Heart left ventricle (tissue), 13 donors: ENCODE measurements around the gene CD48.

ENCODE experiments used
- POLR2A ChIP-seq, 2 donors: fragments of 450-650 bp; IDR thresholded peaks; one replicate each; pipeline ENCODE4 v1.6.1; 2017; ENCODE audit warnings: antibody characterized with exemption in 2 of 2, mild to moderate bottlenecking in 2 of 2, moderate library complexity in 2 of 2
- TF ChIP-seq, protein P1 (sequence below), 12 donors: fragments of 200-600 bp; sonication (generic) in 4 of 12; IDR thresholded peaks; one replicate each; pipeline versions ENCODE4 v1.5.0 to v1.8.0; 2018 to 2022; ENCODE audit warnings: antibody characterized with exemption in 12 of 12, mild to moderate bottlenecking in 5 of 12
- donor health status: ischemic (EF 13 %, LVEDD 7.1; RV severe dilation, severe dysfunction).
- donor health status: DM: no; HTN: yes; CAD: no.
- donor health status: DM: no; HTN: no; CAD: no.
- donor health status: ischemic (EF 25% LVEDD 6.9; RV normal size, moderate dysfunction).
- donor health status: ischemic (EF 25% LVEDD 5.7; RV mildly dilated, moderate dysfunction).
- donor health status: ischemic (EF 35%, LVEDD 5.7; RV mildly dilated, moderate dysfunction).
- donor health status: nonischemic (EF 11% LVEDD 7.7; RV severe dilation, severe dysfunction).
- donor health status: DM: yes; HTN: yes; CAD: no.
- donor health status: PGD.
- donor health status: ischemic (EF 29% LVEDD 5.4; RV normal size, mild dysfunction).
- donor health status: nonischemic (EF 23%, LVEDD 6.1; RV moderate dilation, normal function).

DNA sequence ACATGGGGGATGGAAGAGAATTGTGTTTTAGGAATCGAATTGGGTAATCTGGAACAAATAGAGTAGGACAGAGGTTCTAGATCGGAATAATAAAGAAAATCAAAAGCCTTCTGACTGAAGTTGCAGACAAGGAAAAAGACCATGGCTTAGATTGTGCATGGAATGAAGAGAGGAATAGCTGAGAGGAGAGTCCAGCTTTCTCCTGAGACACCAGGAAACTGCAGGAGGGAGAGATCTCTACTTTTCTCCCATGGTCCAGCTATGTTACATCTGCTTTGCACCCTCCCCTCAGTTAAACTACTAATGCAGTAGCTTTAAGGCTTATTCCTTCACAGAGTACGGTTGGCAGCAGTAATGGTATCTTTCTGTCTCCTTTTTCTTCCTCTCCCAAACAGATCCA is 40.8 kb upstream of the CD48 start:
- TF ChIP-seq, protein P1, sequence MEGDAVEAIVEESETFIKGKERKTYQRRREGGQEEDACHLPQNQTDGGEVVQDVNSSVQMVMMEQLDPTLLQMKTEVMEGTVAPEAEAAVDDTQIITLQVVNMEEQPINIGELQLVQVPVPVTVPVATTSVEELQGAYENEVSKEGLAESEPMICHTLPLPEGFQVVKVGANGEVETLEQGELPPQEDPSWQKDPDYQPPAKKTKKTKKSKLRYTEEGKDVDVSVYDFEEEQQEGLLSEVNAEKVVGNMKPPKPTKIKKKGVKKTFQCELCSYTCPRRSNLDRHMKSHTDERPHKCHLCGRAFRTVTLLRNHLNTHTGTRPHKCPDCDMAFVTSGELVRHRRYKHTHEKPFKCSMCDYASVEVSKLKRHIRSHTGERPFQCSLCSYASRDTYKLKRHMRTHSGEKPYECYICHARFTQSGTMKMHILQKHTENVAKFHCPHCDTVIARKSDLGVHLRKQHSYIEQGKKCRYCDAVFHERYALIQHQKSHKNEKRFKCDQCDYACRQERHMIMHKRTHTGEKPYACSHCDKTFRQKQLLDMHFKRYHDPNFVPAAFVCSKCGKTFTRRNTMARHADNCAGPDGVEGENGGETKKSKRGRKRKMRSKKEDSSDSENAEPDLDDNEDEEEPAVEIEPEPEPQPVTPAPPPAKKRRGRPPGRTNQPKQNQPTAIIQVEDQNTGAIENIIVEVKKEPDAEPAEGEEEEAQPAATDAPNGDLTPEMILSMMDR (IDR thresholded peaks at IDR 0.05): no peak
- no peak for TF ChIP-seq POLR2A (IDR thresholded peaks at IDR 0.05)
